H1 (cell line): ENCODE results near the gene ACTL8. TPM values are rescaled to one million over a fixed set of nuclear protein-coding genes. Genes with fewer than 3 reads are reported as not detected.

ENCODE experiments used
- CTCF ChIA-PET: fragments of 300-600 bp; sonication (Branson Sonifier 250); formaldehyde crosslinking; loops from one replicate; lab custom pipeline; 2021; ENCODE audit not compliant: partially characterized antibody; lab: Charles Lee
- POLR2A ChIA-PET: fragments of 300-600 bp; sonication (Branson Sonifier 250); formaldehyde crosslinking; loops from one replicate; lab custom pipeline; 2021; ENCODE audit warnings: inconsistent platforms; ENCODE audit not compliant: partially characterized antibody; lab: Charles Lee
- DNase-seq, 2 experiments: peaks; one replicate each; pipeline versions ENCODE4 v3.0.0 to v3.0.0-alpha.2; 2010 to 2022; ENCODE audit warnings: low spot score in 2 of 2, low read depth in 1 of 2, mixed read lengths in 1 of 2
- FAIRE-seq: peaks from 2 replicates; lab custom pipeline; 2011; peaks lifted over from hg19 to GRCh38; lab: Jason Lieb, UNC
- H2AFZ ChIP-seq: 2 replicates; pipeline ENCODE4 v1.8.1; 2012; ENCODE audit warnings: low read length, inconsistent platforms
- H2AK5ac ChIP-seq: 2 replicates; pipeline ENCODE4 v1.6.1; 2013; ENCODE audit warnings: low read depth, low read length
- H2BK120ac ChIP-seq: replicated peaks from 2 replicates; pipeline ENCODE3; 2013; ENCODE audit warnings: low read depth, low read length, inconsistent platforms
- H2BK12ac ChIP-seq: 2 replicates; pipeline ENCODE4 v1.6.1; 2013; ENCODE audit warnings: low read depth, low read length
- H2BK15ac ChIP-seq: 2 replicates; pipeline ENCODE4 v1.6.1; 2013; ENCODE audit warnings: low read length
- H2BK20ac ChIP-seq: 2 replicates; pipeline ENCODE4 v1.6.1; 2013; ENCODE audit warnings: low read length
- H2BK5ac ChIP-seq: 2 replicates; pipeline ENCODE4 v1.6.1; 2013; ENCODE audit warnings: low read depth, low read length
- H3K14ac ChIP-seq: 2 replicates; pipeline ENCODE4 v1.6.1; 2013; ENCODE audit warnings: inconsistent platforms; ENCODE audit not compliant: insufficient read length
- H3K18ac ChIP-seq: 2 replicates; pipeline ENCODE4 v1.6.1; 2013; ENCODE audit warnings: low read length; ENCODE audit errors: extremely low read depth
- H3K23ac ChIP-seq: 2 replicates; pipeline ENCODE4 v1.6.1; 2013; ENCODE audit warnings: inconsistent platforms; ENCODE audit not compliant: insufficient read length
- H3K23me2 ChIP-seq: 2 replicates; pipeline ENCODE4 v1.6.1; 2013; ENCODE audit warnings: low read depth, low read length
- H3K27ac ChIP-seq: 2 replicates; pipeline ENCODE4 v1.6.1; 2011; ENCODE audit warnings: low read depth, low read length, inconsistent platforms
- H3K27me3 ChIP-seq, 4 experiments: replicated peaks in 1 of 4; 1 replicate in 1 of 4; 2 replicates in 3 of 4; pipeline versions ENCODE4 v1.6.1 to v1.8.1; 2011 to 2013; ENCODE audit warnings: low read length in 3 of 4, mild to moderate bottlenecking in 3 of 4, inconsistent platforms in 2 of 4, mixed read lengths in 2 of 4, moderate library complexity in 1 of 4; ENCODE audit not compliant: control insufficient read depth in 3 of 4, insufficient read depth in 3 of 4; ENCODE audit errors: extremely low read depth in 1 of 4
- H3K36me3 ChIP-seq, 4 experiments: 2 replicates each; pipeline versions ENCODE4 v1.6.1 to v1.8.1; 2011 to 2013; ENCODE audit warnings: mild to moderate bottlenecking in 4 of 4, low read length in 3 of 4, moderate library complexity in 2 of 4, control low read depth in 1 of 4, inconsistent platforms in 1 of 4; ENCODE audit not compliant: insufficient read depth in 4 of 4, control insufficient read depth in 2 of 4
- H3K4ac ChIP-seq: replicated peaks from 2 replicates; pipeline ENCODE3; 2013; ENCODE audit warnings: low read length, low read depth, mixed read lengths, inconsistent platforms; ENCODE audit not compliant: insufficient read length
- H3K4me1 ChIP-seq, 4 experiments: replicated peaks in 1 of 4; 1 replicate in 1 of 4; 2 replicates in 3 of 4; pipeline versions ENCODE4 v1.6.1 to v1.8.1; 2011 to 2013; ENCODE audit warnings: low read length in 3 of 4, inconsistent platforms in 2 of 4, mixed read lengths in 1 of 4; ENCODE audit not compliant: insufficient read depth in 4 of 4, control insufficient read depth in 3 of 4
- H3K4me2 ChIP-seq, 2 experiments: 2 replicates each; pipeline versions ENCODE4 v1.6.1 to v1.8.1; 2011 to 2013; ENCODE audit warnings: low read depth in 2 of 2, low read length in 2 of 2, control low read depth in 1 of 2, inconsistent platforms in 1 of 2, mild to moderate bottlenecking in 1 of 2; ENCODE audit not compliant: insufficient read depth in 1 of 2
- H3K4me3 ChIP-seq, 4 experiments: fragments of 200-600, 300-600 bp in 1 of 4; sonication (generic), shearing (Covaris generic), sonication (Bioruptor Twin) in 1 of 4; 2 replicates each; pipeline versions ENCODE4 v1.5.1 to v1.8.1; 2011 to 2016; ENCODE audit warnings: low read length in 4 of 4, low read depth in 3 of 4, control low read depth in 2 of 4, inconsistent platforms in 2 of 4, mild to moderate bottlenecking in 2 of 4, mixed read lengths in 1 of 4, moderate library complexity in 1 of 4; ENCODE audit not compliant: insufficient read depth in 2 of 4; ENCODE audit errors: extremely low read depth in 1 of 4
- H3K56ac ChIP-seq: replicated peaks from 2 replicates; pipeline ENCODE3; 2013; ENCODE audit warnings: low read depth, mild to moderate bottlenecking, mixed read lengths, low read length, inconsistent platforms; ENCODE audit not compliant: insufficient read length
- H3K79me1 ChIP-seq: 2 replicates; pipeline ENCODE4 v1.6.1; 2013; ENCODE audit warnings: low read depth, low read length, control low read depth
- H3K79me2 ChIP-seq, 2 experiments: 2 replicates each; pipeline versions ENCODE4 v1.6.1 to v1.8.1; 2012 to 2013; ENCODE audit warnings: low read length in 2 of 2, mild to moderate bottlenecking in 2 of 2, inconsistent platforms in 1 of 2; ENCODE audit not compliant: insufficient read depth in 2 of 2, control insufficient read depth in 1 of 2
- H3K9ac ChIP-seq, 4 experiments: replicated peaks in 1 of 4; 1 replicate in 1 of 4; 2 replicates in 3 of 4; pipeline versions ENCODE4 v1.6.1 to v1.8.1; 2011 to 2013; ENCODE audit warnings: low read depth in 3 of 4, low read length in 3 of 4, control low read depth in 2 of 4, mild to moderate bottlenecking in 2 of 4, moderate library complexity in 2 of 4, inconsistent platforms in 1 of 4; ENCODE audit errors: extremely low read depth in 1 of 4
- H3K9me3 ChIP-seq, 2 experiments: 2 replicates each; pipeline versions ENCODE4 v1.6.1 to v1.8.1; 2012 to 2013; ENCODE audit warnings: mild to moderate bottlenecking in 2 of 2, moderate library complexity in 2 of 2, control low read depth in 1 of 2, inconsistent platforms in 1 of 2, low read depth in 1 of 2, low read length in 1 of 2, mixed read lengths in 1 of 2; ENCODE audit not compliant: insufficient read depth in 2 of 2
- H4K20me1 ChIP-seq, 2 experiments: replicated peaks in 1 of 2; 2 replicates each; pipeline versions ENCODE3 to v1.8.1; 2011 to 2013; ENCODE audit warnings: inconsistent platforms in 2 of 2, low read length in 2 of 2, mild to moderate bottlenecking in 1 of 2; ENCODE audit not compliant: insufficient read depth in 2 of 2, control insufficient read depth in 1 of 2
- H4K5ac ChIP-seq: 2 replicates; pipeline ENCODE4 v1.6.1; 2013; ENCODE audit warnings: low read length, low read depth, mixed read lengths, inconsistent platforms; ENCODE audit not compliant: insufficient read length
- H4K8ac ChIP-seq: 2 replicates; pipeline ENCODE4 v1.8.0; 2013; ENCODE audit warnings: mild to moderate bottlenecking, moderate library complexity, low read length, inconsistent platforms; ENCODE audit not compliant: insufficient read depth; ENCODE audit errors: extremely low read depth
- H4K91ac ChIP-seq: replicated peaks from 2 replicates; pipeline ENCODE3; 2013; ENCODE audit warnings: low read length, mixed read lengths, inconsistent platforms; ENCODE audit not compliant: insufficient read length
- BCL11A ChIP-seq, 2 experiments: IDR thresholded peaks; one replicate each; pipeline ENCODE4 v1.6.1; 2011; ENCODE audit warnings: low read depth in 2 of 2, low read length in 2 of 2, mild to moderate bottlenecking in 2 of 2
- POU5F1 ChIP-seq: IDR thresholded peaks from 2 replicates; pipeline ENCODE4 v1.6.1; 2011; ENCODE audit warnings: low read depth, mild to moderate bottlenecking, low read length, moderate library complexity
- RBBP5 ChIP-seq: IDR thresholded peaks from 2 replicates; pipeline ENCODE4 v1.7.1; 2012; ENCODE audit warnings: low read depth, mild to moderate bottlenecking, inconsistent platforms, low read length, moderate library complexity, borderline replicate concordance
- SP2 ChIP-seq: IDR thresholded peaks from 2 replicates; pipeline ENCODE4 v1.6.1; 2012; ENCODE audit warnings: mild to moderate bottlenecking, low read length, inconsistent platforms
- SP4 ChIP-seq: IDR thresholded peaks from 2 replicates; pipeline ENCODE4 v1.6.1; 2012; ENCODE audit warnings: low read length, inconsistent platforms
- TAF1 ChIP-seq: IDR thresholded peaks from 2 replicates; pipeline ENCODE4 v1.6.1; 2011; ENCODE audit warnings: mild to moderate bottlenecking, low read depth, low read length
- WGBS, 2 experiments: shearing (Covaris generic) in 1 of 2; methylation state at CpG; one replicate each; pipeline versions ENCODE4 v1.1.6 to v1.1.7; 2013 to 2015; ENCODE audit warnings: low lambda C conversion rate in 2 of 2, mixed read lengths in 2 of 2, inconsistent platforms in 1 of 2, low coverage in 1 of 2, missing lambda C conversion rate in 1 of 2; ENCODE audit not compliant: insufficient replicate concordance in 2 of 2, insufficient coverage in 1 of 2, insufficient read length in 1 of 2; ENCODE audit errors: extremely low coverage in 1 of 2, missing lambda C conversion rate in 1 of 2; 5-methylcytosine and 5-hydroxymethylcytosine counted together
- polyA plus RNA-seq, 7 experiments: library from polyadenylated mRNA; depleted of rRNA in 3 of 7; stranded (reverse) in 5 of 7; unstranded in 2 of 7; fragments of >200 nt in 5 of 7; fragments of 200-250 nt in 2 of 7; gene quantifications; 1 replicate in 5 of 7; 2 replicates in 1 of 7; 4 replicates in 1 of 7; pipeline versions ENCODE4 v1.2.1 to v1.2.3, GENCODE V29; 2011 to 2013; ENCODE audit warnings: missing spikeins in 2 of 7, mixed read lengths in 2 of 7
- total RNA-seq: library from RNA; stranded (reverse); fragmentation: NEBNext Ultra II Directional; extraction: Animal tissue kit (Norgen Biotek cat#: 25700); gene quantifications from 2 replicates; pipeline ENCODE4 v1.2.1, GENCODE V29; 2021
- TF ChIP-seq, protein P1 (sequence below): IDR thresholded peaks from 2 replicates; pipeline ENCODE4 v1.6.1; 2011; ENCODE audit warnings: low read depth, mild to moderate bottlenecking, low read length; ENCODE audit not compliant: insufficient read depth

ACTL8 gene
- total and polyA plus RNA-seq, 2 of the 8 experiments (the other 6 are each of a cell fraction or from before 2014, with no cell fraction given): 0.33 to 0.47 TPM

- H3K56ac ChIP-seq: no peak overlapping the region
Observed at GRCh38 chr1:17828991-17829390, 73.9 kb downstream of the ACTL8 start.

More at GRCh38 chr1:17828991-17829390, 73.9 kb downstream of the ACTL8 start:
- no peak overlapping the region for H2BK5ac ChIP-seq
- ChIA-PET POLR2A (no interaction called here), CTCF (interaction anchor here (0.6 to 2.4 kb wide), 13 partner anchors 8 to 168 kb away, joined by 3 to 9 read pairs (median 3); no protein-coding TSS in a partner anchor)
- H2BK20ac ChIP-seq: no peak overlapping the region
- no peak overlapping the region for H4K91ac ChIP-seq
- no peaks in the 10 kb centered on the region for H3K9me3 ChIP-seq
- H2AK5ac ChIP-seq: no peak overlapping the region
- H4K20me1 ChIP-seq: peaks cover 0 to 3% of the 10 kb centered on the region in 2 experiments
- 0 out of 7 replicates have a peak, but pooled peaks cover 0 to 2% (median 0%) of the 10 kb centered on the region in 4 experiments for H3K27me3 ChIP-seq
- no peaks in the 10 kb centered on the region for H3K23me2 ChIP-seq
- no peak overlapping the region for H3K4me3 ChIP-seq
- DNase-seq: no peak
- no peak overlapping the region for H3K9ac ChIP-seq
- H3K4me1 ChIP-seq: no peaks in the 10 kb centered on the region
- H3K18ac ChIP-seq: no peak overlapping the region
- no peak overlapping the region for H3K23ac ChIP-seq
- H3K79me2 ChIP-seq: no peaks in the 10 kb centered on the region
- H2BK12ac ChIP-seq: no peak overlapping the region
- H2AFZ ChIP-seq: no peak overlapping the region
- no peak overlapping the region for H4K5ac ChIP-seq
- H3K36me3 ChIP-seq: no peaks in the 10 kb centered on the region
- no peak overlapping the region for H2BK120ac ChIP-seq
- TF ChIP-seq TAF1 (no peak), SP4 (no peak), POU5F1 (no peak), SP2 (no peak), BCL11A (IDR thresholded peaks at IDR 0.05; ENCODE audit: low read depth in 2 of 2, low read length in 2 of 2) (no peak), RBBP5 (no peak)
- TF ChIP-seq, protein P1, sequence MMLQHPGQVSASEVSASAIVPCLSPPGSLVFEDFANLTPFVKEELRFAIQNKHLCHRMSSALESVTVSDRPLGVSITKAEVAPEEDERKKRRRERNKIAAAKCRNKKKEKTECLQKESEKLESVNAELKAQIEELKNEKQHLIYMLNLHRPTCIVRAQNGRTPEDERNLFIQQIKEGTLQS: no peak
- TF ChIP-seq, all 59 proteins: peak for 0
- Histone ChIP-seq H3K4me2 (no peak overlapping the region), H3K14ac (no peak overlapping the region), H3K4ac (no peak overlapping the region), H3K79me1 (no peaks in the 10 kb centered on the region), H2BK15ac (no peak overlapping the region), H3K27ac (no peak overlapping the region), H4K8ac (no peak overlapping the region)
- WGBS, 2 experiments: 83% methylated on average over 4 of the region's 4 CpGs; no CpG with 5 or more reads in 1 of the 2 experiments
- no peak for FAIRE-seq
